RCC 7860 (cell line): ENCODE measurements around the gene ADAMTSL1.

Experiments used
- DNase-seq: peaks from one replicate; pipeline ENCODE4 v3.0.0-alpha.2; 2015; ENCODE audit warnings: low spot score
- FAIRE-seq: peaks from 2 replicates; lab custom pipeline; 2012; peaks lifted over from hg19 to GRCh38; lab: Jason Lieb, UNC

ADAMTSL1 gene

GRCh38 chr9:18638371-18639249 lies 164.7 kb downstream of the ADAMTSL1 start:
- FAIRE-seq = no peak
- no peak for DNase-seq

- DNase-seq = no peak
- no peak for FAIRE-seq
Measured at GRCh38 chr9:18639911-18640310, 166.0 kb downstream of the ADAMTSL1 start.

DNA sequence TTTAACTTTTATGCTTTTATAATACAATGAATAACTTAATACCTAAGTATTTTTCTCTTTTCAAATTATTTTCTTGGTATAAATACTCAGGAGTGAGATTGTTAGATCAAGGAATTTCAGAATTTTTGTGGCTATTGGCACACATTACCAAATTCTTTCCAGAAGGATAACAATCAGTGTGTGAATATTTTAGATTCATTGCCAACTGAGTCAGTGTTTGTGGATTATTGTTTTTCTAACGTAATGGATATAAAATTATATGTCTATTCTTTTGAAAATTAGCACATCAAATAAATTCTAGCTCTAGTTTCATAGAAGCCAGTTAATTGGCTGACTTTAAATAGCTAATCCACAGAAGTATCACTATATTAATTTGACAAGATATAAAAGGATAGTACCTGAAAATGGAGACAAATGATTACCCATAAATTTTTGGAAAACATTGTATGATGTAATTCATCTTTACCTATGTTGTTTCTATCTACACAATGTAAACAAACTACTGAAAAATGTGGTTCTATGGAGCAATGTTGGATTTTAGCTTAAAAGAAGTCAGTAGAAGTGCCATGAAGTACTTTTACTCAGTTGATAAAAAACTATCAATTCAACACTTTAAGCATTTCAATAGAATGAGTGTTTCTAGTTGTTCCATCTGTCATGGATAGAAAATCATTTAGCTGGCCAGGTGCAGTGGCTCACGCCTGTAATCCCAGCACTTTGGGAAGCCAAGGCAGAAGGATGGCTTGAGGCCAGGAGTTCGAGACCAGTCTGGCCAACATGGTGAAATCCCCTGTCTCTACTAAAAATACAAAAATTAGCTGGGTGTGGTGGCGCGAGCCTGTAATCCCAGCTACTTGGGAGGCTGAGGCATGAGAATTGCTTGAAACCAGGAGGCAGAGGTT lies 185.1 kb downstream of the ADAMTSL1 start:
- DNase-seq (peak; percentile 30), FAIRE-seq (peak; percentile 58)

DNA sequence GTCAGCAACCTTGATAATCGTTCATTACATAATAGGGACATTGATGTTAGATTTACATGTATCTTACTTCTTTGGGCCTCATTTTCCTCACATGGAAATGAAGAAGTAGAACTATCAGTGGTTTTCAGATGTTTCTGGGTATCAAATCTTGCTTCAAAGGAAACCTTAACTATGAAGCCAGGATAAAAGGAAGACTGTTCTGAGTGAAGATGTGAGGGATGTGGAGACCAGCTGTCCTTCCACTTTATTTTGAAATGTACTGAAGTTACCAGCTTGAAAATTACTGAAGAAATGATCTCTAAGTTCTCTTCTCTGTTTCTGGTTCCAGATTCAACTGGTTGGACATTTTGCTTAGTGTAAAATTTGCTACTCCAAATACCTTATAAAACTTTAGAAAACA lies 186.0 kb downstream of the ADAMTSL1 start:
- FAIRE-seq = no peak

GRCh38 chr9:18662320-18662719 lies 188.4 kb downstream of the ADAMTSL1 start:
- DNase-seq (no peak), FAIRE-seq (no peak)

More for the DNA sequence above, 186.0 kb downstream of the ADAMTSL1 start:
- DNase-seq = no peak

DNA sequence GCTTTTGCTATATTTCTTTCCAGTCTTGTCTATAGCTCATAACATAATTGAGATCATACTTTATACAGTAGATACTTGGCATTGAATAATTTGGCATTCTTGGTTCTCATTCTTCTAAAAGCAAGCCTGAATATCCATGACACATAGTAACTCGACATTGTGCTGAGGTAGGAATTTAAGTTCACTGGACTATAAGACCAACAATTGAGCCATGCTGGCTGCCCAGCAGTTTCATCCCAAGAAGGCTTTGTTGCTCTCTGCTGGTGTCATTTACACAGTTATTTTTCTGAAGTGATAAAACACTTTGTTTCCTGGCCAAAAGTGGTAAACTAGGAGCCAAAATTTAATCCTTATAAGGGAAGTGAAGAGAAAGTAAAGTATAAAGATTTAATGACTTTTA lies 192.0 kb downstream of the ADAMTSL1 start:
- FAIRE-seq (no peak), DNase-seq (no peak)

- DNase-seq (peak; percentile 15), FAIRE-seq (no peak)
Measured at GRCh38 chr9:18666348-18666747, 192.4 kb downstream of the ADAMTSL1 start.

DNA sequence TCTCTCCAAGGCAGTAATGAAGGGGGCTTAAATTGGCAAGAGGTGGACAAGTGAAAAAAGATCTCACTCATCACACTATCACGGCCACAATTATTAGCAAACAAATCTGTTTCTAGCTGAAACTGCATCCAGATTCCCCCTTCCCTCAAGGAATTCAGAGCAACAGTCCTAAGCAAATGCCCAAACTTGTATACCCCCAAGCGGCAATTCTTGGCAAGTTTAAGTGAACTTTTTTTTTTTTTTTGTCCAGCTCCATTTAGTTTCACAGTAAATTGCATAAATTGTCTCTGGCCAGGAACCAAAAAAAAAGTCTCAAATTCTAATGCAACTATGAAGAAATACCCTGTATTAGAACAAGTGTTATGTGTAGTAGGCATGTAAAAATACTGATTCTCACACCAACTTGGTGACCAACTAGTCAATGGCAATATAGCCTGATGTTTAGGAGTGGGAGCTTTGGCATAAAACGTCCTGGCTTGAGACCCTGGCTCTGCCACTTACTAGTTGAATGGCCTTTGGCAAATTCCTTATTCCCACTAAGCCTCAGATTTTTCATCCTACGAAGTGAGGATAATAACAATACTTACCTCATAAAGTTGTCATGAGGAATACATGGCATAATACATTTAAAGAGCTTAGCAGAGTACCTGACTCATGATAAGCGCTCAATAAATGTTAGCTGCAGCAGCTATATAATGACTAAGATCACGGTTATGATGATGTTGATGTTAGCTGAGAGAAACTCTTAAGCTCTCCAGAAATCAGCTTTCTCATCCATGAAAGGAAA lies 193.2 kb downstream of the ADAMTSL1 start:
- FAIRE-seq (no peak), DNase-seq (no peak)

DNA sequence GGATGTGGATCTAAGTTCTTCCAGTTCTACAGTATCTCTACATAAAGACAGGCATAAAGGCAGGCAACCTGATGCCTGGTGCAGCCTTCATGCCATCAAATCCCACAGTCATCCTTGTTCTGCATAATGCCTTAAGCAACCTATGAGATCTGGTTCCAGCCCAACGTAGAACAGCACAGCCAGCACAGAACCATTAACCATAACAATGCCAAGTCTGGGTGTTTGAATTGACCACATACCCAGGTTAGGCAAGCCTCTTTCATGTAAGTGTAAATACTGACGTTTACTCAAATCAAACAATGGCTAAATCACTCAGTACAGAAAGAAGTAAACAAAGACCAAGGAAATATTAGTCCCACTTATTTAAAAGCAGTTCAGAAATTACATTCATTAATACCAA lies 195.0 kb downstream of the ADAMTSL1 start:
- DNase-seq = no peak
- FAIRE-seq = no peak

DNA sequence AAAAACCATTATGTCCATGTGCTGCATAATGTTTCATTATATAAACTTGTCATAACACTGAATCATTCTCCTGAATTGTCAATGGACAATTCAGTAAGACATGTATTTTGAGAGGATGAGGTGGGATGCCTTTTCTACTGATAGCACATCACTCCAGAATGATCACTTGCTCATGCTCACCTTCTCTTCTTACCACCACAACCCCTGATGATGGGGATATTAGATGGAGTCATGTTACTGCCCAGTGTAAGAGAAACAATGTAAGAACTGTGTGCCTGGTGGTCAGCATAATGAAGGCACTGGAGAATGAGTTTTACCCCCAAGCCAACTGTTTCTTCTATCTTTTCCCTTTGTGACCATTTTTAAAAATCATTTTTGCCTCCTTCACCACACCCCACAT lies 198.8 kb downstream of the ADAMTSL1 start:
- FAIRE-seq = no peak
- DNase-seq = no peak

DNA sequence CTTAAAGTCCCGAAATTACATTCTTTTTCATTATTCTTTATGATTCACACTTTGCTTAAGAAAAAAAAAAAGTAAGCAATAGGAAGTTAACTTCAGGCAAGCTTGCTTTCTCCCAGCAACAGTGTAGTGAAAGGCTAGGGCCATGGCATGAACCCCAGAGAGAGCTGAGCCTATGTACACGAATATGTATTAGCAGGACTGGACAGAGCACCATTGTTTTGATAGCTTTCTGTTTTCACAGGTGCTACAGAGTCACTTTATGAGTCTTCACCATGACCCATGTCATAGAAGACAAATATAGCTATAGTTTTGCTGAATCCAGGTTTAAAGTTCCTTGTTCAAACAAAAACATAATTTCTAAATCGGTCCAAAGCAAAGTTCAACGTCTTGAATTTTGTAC lies 199.2 kb downstream of the ADAMTSL1 start:
- FAIRE-seq (no peak), DNase-seq (no peak)

GRCh38 chr9:18675332-18675731 lies 201.4 kb downstream of the ADAMTSL1 start:
- FAIRE-seq (no peak), DNase-seq (no peak)

GRCh38 chr9:18675973-18676372 lies 202.0 kb downstream of the ADAMTSL1 start:
- no peak for FAIRE-seq

DNA sequence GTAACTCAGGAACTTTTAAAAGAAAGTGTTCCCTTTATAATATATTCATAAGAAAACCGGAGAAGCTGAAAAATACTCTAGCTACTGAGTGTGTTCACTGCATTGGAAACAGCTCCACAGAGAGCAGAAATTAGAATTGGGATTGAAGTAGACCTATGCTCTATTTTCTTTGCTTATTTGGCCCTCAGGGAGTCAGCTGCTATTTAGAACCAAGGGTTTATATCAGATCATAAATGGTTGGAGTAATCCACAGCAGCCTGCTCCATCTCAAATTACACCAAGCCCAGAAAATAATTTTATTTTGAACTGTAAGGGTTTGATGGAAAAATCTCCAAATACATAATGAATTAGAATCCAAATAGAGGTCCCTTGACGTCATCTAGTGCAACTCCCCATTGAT lies 202.6 kb downstream of the ADAMTSL1 start:
- no peak for FAIRE-seq

More at GRCh38 chr9:18675973-18676372, 202.0 kb downstream of the ADAMTSL1 start:
- DNase-seq = no peak

DNA sequence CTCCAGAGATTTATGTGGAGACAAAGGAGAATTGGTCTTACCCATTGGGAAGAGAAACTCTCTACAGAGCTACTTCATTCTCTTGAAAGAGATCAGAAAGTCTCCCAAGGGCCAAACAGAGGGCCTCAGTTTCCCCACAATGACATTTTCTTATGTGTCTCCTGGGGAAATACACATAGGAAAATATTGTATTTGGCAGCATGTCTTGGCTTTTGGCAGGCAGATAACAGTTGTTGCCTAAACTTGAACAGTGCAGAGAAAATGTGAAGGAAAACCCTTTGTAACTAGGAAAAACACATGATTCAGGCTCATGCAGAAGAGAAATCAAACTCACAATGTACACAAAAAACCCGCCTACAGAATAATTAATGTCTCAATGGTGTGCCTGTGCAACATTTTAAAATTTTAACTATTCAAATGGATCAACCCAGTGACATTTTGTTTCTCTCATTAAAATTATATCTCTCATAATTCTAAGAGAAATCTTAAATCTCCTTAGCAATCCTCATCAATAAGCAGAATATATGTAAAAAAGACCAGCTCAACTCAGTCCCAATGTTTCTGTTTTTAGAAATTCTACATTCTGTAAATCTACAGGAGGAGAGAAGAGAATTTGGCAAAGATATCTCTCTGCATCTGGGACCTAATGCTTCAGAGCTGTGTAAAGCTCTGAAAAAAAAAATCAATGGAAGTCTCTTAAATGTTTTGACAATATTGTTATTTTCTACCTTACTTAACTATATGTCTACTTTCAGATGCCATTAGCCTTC lies 205.1 kb downstream of the ADAMTSL1 start:
- FAIRE-seq (no peak), DNase-seq (no peak)

More for the DNA sequence above, 202.6 kb downstream of the ADAMTSL1 start:
- DNase-seq = no peak

DNA sequence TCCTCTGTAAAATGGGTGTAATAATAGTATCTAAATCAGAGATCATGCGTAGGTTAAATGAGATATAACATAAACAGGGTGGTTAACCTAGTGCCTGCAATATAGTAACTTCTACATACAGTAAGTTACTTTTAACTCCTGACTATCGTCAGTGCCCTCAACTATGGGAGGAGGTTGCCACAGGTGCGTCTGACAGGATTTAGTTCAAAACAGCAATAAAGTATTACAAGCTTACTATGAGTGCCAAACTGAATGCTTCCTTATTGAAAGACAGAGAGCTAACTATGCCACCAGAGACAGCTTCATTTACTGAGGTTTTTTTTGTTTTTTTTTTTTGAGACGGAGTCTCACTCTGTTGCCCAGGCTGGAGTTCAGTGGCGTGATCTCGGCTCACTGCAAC lies 209.0 kb downstream of the ADAMTSL1 start:
- no peak for FAIRE-seq
- no peak for DNase-seq

DNA sequence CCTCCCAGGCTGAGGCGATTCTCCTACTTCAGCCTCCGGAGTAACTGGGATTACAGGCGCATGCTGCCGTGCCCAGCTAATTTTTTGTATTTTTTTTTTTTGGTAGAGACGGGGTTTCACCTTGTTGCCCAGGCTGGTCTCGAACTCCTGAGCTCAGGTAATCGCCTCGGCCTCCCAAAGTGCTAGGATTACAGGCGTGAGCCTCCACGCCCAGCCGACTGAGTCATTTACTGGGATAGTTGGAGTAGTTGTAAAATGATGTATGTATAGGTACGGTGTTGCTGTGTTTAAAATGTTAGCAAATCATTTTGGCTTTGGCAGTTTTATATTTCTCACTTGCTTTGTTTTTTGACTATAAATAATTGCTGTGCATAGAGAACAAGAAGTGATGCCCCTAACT lies 209.4 kb downstream of the ADAMTSL1 start:
- FAIRE-seq (no peak), DNase-seq (no peak)

- no peak for DNase-seq
- no peak for FAIRE-seq
Measured at GRCh38 chr9:18683851-18684250, 209.9 kb downstream of the ADAMTSL1 start.

DNA sequence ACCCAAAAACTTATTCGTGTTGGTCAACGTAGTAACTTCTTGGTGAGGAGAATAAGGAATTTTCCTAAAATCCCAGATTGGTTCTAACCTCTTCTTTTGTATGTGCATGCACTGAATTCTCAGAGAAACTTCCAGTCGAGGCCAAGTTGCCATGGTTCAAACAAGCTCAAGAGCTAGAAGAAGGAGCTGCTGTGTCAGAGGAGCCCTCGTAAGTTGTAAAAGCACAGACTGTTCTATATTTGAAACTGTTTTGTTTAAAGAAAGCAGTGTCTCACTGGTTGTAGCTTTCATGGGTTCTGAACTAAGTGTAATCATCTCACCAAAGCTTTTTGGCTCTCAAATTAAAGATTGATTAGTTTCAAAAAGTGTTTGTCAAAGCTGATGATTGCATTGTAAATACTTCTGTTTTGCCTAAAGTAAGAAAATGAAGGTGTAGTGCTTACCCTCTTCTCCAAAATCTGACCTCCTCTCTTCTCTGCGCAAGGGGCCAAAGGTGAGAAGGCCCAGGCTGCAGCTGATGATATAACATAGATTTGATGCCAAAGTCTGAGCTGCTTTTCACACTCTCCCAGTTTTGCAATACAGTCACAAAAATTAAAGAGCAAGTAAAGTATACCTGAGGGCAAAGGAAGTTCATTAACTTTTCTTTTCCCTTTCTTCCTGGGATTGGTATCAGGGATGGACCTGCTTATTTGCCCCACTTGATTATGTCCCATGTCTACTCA lies 210.8 kb downstream of the ADAMTSL1 start:
- FAIRE-seq = no peak
- no peak for DNase-seq
